ENCODE measurements around the gene LHPP.
"Not testable (repeated sequence)": the region's sequence is repeated elsewhere in the genome, so short reads cannot be mapped to it uniquely, and the experiment has no call there.

LHPP gene

DNA sequence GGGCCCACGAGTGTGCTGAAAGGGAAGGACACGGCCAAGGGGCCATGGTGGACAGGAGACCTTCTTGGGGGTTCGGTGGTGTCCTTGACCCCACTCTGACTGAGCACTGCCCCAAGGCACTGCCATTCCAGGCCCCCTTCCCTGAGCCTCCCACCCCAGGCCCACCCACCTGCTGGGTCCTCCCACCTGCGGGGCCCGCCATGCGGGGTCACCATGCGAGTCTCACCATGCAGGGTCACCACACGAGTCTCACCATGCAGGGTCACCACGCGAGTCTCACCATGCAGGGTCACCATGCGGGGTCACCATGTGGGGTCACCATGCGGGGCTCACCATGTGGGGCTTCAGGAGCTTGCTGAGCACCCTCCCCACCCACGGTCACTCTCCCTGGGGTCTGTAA, 76.3 kb downstream of the LHPP start:
- DNase-seq (ENCODE audit: low spot score): no peak

DNA sequence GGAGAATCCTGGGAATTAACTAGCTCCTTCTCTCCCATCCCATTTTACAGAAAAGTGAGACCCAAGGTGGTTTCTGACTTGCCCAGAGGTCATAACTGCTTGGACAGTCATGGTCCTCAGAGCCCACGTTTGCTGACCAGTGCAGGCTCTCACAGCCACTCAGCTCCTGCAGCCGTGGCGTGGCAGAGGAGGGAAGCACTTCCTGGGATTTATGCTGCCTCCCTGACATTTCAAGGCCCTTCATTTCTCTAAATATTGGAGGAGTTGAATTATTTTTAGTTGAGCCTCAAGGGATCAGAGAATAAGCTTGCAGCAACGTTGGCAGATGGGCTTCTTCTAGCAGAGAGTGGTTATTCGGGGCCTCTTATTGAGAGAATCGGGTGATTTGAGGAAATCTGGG, 77.1 kb downstream of the LHPP start:
- no peak for DNase-seq (ENCODE audit: low spot score)

- peak; percentile 90 for DNase-seq (ENCODE audit: low spot score)
Observed at GRCh38 chr10:124539935-124540641, 78.5 kb downstream of the LHPP start.

- DNase-seq (ENCODE audit: low spot score): no peak
Observed at GRCh38 chr10:124541076-124541903, 79.7 kb downstream of the LHPP start.

DNA sequence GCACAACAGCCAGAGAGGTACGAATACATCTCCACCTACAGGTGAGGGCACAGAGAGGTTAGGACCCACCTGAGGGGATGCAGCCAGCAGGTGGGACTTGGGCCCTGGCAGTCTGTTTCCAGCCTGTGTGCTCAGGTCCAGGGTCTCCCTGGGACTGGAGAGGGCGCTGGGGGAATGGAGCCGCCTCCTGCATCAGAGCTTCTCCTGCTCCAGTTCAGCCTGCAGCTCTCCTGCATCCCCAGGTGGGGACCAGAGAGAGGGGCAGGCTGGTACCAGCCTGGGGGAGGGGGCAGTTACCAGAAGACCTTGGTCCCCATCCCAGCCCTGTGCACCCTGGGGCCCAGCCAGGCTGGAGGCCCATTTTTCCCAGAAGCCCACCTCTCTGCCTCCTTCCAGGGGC, 80.7 kb downstream of the LHPP start:
- no peak for DNase-seq (ENCODE audit: low spot score)

DNA sequence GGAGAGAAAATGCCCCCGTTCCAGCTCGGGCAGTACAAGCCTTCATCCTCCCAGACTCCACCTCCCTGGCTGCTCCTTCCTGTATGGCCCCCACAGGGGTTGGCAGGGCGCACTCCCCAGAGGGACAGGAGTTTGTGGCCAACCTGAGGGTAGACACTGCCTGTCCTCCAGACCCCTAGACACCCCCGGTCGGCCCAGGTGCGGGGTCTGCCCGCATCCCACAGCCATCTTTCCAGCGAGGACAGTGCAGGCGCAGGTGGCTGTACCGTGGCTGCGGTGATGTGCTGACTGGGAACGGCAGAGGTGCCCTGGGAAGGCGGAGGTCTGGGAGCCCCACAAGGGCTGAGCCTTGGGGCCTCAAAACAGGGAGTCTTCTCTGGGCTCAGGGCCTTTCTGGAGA, 81.5 kb downstream of the LHPP start:
- no peak for DNase-seq (ENCODE audit: low spot score)

- DNase-seq (ENCODE audit: low spot score): no peak
Observed at GRCh38 chr10:124543971-124544370, 82.3 kb downstream of the LHPP start.

GRCh38 chr10:124544711-124545110, 83.1 kb downstream of the LHPP start:
- DNase-seq (ENCODE audit: low spot score): no peak

GRCh38 chr10:124545351-124546054, 83.9 kb downstream of the LHPP start:
- no peak for DNase-seq (ENCODE audit: low spot score)

DNA sequence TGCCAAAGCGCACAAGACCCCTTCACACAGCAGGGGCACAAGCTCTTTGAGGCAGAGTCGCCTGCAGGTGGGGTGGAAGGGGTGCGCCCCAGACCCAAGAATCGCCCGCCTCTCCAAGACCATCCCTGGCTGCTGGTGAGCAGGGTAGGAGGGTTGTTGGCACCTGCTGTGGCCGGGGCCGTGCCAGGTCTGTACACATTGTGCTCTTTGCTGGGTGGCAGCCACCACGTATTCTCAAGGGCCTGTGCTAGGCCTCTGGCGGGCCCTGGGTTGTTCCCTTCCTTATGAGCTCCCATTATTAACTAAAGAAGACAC, 84.4 kb downstream of the LHPP start:
- DNase-seq (ENCODE audit: low spot score): no peak

DNA sequence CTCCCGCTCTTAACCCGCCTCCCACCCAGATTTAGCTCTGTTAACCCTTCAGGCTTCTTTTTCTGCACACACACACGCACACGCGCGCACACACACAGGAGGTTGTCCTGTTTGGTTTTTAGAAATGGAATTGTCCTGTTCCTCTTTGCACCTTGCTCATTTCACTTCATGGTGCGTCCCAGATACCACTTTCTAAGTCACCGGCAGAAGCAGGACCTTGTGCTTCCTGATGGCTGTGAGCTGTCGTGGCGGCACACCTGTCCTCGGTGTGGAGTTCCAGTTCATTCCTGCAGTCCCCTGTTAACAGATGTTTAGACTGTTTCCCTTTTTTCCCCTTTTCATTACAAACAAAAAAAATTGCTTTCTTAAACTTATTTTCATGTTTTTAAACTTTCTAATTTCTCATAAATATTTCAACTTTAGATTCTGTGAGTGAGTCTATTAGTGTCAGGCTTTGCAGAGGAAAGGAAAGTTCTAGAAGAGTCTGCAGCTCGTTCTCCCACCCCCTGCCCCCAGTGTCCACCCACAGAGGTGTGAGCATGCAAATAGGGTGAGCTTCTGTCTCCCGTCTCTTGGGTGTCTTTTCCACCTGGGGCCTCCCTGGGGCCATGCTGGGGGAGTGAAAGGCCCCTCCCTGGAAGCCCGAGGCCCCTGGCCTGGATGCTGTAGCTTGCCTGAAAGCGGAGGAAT, 85.5 kb downstream of the LHPP start:
- no peak for DNase-seq (ENCODE audit: low spot score)

DNA sequence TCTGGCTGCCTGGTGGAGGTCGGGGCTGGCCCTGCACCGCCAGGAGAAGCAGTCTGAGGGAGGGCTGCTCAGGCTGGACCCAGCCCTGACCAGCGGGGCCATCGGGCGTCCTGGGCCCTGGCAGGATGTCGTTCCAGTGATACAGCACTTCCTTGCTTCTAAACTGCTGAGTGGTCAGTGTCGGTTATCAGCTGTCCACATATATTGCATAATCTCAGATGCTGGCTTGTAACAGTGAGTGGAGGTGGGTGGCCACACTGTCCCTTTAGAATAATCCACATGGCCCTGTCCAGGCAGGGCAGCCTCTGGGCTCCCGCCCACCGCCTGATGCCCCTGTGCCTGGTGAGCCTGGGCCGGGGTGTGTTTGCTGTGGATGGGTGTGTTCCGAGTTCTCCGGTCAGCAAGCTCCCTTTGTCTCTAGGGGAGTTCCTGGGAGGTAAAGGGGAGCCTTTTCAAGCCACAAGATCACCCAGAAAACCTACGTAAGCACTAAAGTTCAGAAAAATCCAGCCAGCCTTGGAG, 86.1 kb downstream of the LHPP start:
- no peak for DNase-seq (ENCODE audit: low spot score)

GRCh38 chr10:124549171-124549570, 87.5 kb downstream of the LHPP start:
- not testable (repeated sequence) for DNase-seq (ENCODE audit: low spot score)

GRCh38 chr10:124550293-124551034, 88.8 kb downstream of the LHPP start:
- no peak for DNase-seq (ENCODE audit: low spot score)

- DNase-seq (ENCODE audit: low spot score): no peak
Observed at GRCh38 chr10:124551097-124551496, 89.5 kb downstream of the LHPP start.

DNA sequence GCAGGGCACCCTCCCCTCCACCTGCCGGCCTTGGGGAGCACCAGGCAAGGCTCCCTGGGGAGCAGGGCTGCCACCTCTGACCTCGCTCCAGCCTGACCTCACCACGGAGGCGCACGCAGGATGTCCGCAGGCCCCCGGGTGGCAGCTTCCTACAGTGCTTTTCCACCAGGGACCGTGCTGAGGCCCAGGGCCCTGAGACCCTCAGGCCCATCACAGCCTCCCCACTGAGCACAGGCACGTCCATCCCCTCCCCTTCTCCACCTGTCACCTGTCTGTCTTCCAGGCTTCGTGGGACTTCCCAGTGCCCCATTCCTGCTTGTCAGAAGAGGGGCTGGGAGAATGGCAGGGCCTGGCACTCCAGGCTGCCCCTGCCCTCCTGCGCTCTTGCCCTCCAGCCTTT, 90.1 kb downstream of the LHPP start:
- DNase-seq (ENCODE audit: low spot score): no peak

GRCh38 chr10:124552691-124553276, 91.2 kb downstream of the LHPP start:
- DNase-seq (ENCODE audit: low spot score): no peak

GRCh38 chr10:124554085-124554858, 92.6 kb downstream of the LHPP start:
- no peak for DNase-seq (ENCODE audit: low spot score)

DNA sequence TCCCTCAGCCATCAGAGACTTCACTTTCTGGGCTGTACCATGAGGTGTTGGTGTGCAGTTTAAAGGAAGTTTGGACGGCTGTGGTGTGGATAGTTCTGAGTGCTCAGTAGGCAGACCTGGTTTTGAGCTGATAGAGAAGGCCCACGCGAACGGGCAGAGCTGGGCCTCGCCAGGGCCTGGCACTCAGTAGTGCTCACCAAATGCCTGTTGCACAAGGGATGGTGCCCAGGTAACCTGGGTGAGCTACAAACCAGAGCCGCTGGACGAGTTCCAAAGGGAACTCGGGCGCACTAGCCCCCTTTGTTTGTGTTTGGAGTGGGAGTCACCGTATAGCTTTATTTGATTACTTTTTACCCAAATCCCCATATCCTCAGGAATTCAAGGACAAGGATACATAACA, 95.5 kb downstream of the LHPP start:
- DNase-seq (ENCODE audit: low spot score): no peak

DNA sequence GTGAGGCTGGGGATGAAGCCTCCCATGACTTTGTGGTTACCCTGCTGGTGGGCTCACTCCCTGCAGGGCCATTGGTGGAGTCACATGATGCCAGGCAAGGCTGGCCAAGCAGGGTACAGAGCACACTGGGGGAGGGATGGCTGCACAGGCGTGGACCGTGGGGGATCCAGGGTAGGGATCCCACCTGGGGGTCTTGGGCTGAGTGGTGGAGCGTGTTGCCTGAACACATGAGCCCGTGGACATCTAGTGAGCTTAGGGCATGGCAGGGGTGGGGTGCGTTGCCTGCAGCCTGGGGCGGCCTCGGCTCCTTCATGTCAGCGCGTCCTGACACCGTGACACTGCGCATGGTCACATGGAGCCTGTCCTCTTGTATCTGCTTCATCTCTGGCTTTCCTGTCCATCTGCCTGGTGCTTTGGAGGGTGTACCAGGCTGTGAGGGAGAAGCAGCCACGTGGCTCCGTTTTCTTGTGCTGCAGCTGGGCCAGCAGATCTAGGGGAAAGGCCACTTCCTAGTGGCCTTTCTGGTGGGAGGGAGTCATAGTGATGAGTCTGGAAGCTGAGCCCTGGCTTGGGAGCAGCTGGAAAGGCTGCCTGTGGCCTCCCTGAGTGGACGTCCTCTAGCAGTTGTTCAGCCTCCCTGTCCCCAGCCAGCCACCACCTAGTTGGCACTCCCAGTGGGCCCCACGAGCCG, 96.2 kb downstream of the LHPP start:
- no peak for DNase-seq (ENCODE audit: low spot score)
